ENCODE data around the gene C11orf16. TPM values are rescaled to one million over a fixed set of nuclear protein-coding genes. Genes with fewer than 3 reads are reported as not detected.

Gene C11orf16, protein sequence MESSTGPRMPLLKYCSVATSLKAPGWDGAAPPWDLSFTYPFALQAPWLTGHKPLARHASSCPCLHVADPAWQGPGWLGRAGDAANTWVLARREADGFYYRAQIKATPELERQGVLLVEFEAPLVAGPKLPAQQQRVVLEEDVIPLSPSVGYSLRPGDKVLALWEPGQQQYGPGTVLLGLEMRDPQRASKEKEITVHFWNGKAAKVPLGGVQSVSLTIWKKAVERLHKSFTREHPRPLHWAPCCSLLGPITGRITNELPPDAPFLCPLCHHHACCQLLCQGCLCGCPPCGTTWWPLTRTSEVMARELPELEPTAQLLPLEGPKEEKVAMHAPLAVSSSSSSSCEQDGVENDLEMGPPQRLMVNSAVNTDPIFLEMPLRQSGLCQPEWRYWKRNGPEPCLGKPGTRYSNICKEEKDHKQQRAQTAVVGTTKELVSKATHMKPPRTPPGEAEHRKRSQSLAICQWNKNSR
- not detected in 2 replicates for total RNA-seq (ENCODE audit: low replicate concordance)

DNA sequence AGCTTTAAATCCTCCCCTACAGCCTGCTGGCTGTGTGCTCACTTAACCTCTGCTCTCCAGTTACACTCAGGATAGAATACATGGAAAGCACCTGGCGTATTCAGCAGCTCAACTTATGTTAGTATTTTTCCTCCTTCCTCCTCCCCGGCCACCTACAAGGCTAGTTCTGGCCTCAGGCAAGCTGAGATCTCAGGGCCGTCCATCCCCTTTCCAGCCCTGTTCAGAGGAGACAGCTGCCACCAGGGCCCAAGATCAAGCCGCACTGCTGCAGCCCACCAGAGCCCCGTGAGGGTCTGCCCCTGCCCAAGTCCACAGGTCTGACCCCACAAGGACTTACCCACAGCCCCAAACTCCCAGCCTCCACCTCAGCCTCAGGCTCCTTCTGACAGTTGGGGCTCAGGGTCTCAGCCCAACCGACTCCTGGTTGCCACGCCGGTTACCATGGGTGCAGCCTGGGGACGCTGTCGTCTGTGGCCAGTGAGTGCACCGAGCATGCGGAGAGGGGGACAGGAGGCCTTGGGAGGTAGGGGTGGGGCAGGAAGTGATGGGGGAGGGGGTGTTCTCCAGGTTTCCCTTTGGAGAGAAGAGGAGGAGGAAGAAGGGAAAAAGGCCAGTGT lies at the start of gene C11orf16:
Gene C11orf16 (minus strand): TSS at position 384 of the 617 bp plus-strand sequence. CDS start 639 bp downstream, outside the sequence.

DNA sequence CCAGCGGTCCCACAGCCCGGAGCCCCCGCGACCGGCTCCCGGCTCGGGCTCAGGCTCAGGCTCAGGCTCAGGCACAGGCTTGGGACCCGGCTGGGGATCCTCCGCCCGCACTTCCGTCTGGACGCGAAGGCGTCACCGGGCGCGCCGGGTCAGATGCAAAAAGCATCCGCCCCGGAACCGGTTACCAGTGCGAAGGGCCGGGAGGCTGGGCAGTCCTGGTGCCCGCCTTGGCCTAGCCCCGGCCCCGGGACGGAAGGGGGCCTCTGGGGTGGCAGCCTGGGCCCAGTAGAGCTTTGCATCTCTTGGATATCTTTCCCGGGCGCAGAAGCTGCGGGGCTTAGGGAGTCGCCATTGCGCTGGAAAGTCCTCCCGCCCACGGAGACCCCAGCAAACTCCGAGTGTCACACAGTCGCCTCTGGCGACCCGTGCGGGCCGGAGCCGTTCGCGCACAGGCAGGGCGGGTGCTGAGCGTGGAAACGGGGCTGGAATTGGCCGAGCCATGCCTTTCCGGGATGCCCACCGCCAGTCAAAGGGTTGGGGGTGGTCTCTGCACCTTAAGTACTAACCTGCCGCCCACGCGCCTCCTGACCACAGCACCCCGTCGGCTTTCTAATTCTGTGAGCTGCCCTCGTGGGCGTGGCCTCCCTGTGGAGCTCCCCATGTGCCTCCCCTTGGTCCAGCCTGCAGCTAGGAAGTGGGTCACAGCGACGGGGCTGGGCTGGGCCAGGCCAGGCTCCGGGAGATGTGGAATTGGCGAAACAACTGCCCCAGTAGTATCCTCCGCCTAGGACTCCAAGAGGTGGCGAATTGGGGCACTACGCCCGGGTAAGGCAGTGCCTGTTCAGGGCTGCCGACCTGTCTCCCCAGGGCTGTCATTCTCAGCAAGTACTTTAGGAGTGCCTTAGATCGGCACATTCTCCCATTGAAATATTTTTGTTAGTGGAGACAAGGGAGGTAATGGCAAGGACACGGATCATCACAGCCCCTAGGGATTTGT lies 31.9 kb upstream of the C11orf16 start, which contains the start of gene TMEM9B:
Gene TMEM9B (minus strand): TSS at position 119 of the 997 bp plus-strand sequence. CDS start 129 bp downstream, outside the sequence.

DNA sequence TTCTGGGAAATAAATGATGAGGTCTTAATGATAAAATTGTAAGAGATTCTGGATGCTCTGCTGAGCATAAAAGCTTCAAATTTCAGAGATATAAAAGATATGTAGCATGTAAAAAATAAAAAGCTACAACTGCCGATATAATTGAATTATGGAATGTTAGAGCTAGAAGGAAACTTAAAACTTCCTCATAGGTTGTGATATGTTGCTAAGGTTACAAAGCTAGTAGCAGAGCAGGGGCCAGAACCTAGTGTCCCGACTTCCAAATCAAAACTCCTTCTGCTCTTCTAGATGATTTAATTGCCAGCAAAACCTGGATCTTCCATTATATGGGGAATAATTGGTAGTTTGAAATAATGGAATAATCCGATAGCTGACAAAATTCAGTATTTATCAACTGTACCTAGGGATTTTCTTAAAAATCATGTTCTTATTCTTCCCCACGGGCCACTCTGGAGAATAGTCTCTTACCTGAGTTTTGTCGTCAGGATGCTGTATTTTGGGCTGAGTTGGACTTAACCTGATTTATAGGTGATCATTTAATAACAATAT lies 9.8 kb upstream of the C11orf16 start, which contains the start of gene ASCL3:
Gene ASCL3 (minus strand): TSS at position 499 of the 549 bp plus-strand sequence. CDS start 4,855 bp downstream, outside the sequence.

DNA sequence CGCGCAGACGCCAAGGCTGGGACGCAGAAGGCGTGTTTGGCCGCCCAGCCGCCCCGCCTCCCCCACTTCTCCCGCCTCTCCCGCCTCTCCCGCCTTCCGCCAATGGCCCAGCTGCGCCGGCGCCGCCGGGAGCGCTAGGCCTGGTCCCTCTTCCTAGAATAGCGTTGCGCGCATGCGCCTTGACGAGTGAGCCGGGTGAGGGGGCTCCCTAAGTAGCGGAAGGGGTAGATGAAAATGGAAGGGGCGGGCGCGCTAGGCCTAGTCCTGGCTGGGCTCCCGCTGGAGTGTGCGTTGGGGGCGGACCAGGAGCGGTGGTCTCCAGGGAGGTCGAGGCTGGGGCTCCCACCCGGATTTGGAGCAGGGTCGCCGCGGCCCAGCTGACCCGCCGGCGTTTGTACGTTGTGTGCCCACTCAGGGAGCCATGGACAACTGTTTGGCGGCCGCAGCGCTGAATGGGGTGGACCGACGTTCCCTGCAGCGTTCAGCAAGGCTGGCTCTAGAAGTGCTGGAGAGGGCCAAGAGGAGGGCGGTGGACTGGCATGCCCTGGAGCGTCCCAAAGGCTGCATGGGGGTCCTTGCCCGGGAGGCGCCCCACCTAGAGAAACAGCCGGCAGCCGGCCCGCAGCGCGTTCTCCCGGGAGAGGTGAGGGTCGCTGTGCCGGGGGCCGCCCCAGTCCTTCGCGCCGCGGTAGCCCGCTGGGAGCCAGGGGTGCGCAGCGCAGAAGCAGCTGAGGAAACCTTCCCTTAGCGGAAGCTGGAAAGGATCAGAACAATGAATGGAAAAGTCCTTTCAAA lies 21.5 kb downstream of the C11orf16 start, which contains the start of gene AKIP1:
Gene AKIP1 (plus strand): TSS at position 161 of the 795 bp plus-strand sequence. CDS start 261 bp downstream, at position 422.

Other genes with a start within 250 kb of the C11orf16 start
- 29.8 and 41.2 TPM in 2 replicates for gene AKIP1, start 21.8 kb downstream of the C11orf16 start, total RNA-seq (ENCODE audit: low replicate concordance)
- gene ASCL3, start 10.1 kb upstream of the C11orf16 start, total RNA-seq (ENCODE audit: low replicate concordance): not detected in 2 replicates
- gene TMEM9B, start 31.5 kb upstream of the C11orf16 start, total RNA-seq (ENCODE audit: low replicate concordance): 34.7 and 48.4 TPM in 2 replicates
- gene NRIP3, start 71.1 kb upstream of the C11orf16 start, total RNA-seq (ENCODE audit: low replicate concordance): 3.7 and 8.7 TPM in 2 replicates
- 0.98 and 8.2 TPM in 2 replicates for gene SCUBE2, start 158.7 kb upstream of the C11orf16 start, total RNA-seq (ENCODE audit: low replicate concordance)

All from smooth muscle cell of the coronary artery (primary cell).